ENCODE data around the gene TTI1. TPM values are rescaled to one million over a fixed set of nuclear protein-coding genes. Genes with fewer than 3 reads are reported as not detected.

TTI1 gene
- total RNA-seq, 1 experiment from 2014 or later: 26.9 TPM

- Histone ChIP-seq H3K4me3 (replicated peaks in 1 of 2; ENCODE audit: low read depth in 1 of 2, low read length in 2 of 2) (no peak overlapping the region), H4K20me1 (ENCODE audit: insufficient read depth) (no peaks in the 10 kb centered on the region), H2AFZ (ENCODE audit: low read depth, low read length, poor library complexity, severe bottlenecking) (no peak overlapping the region), H3K9ac (ENCODE audit: low read length) (no peak overlapping the region), H3K79me2 (ENCODE audit: insufficient read depth, low read length) (no peaks in the 10 kb centered on the region), H3K9me3 (ENCODE audit: control insufficient read depth in 1 of 2, insufficient read depth in 1 of 2, low read depth in 1 of 2, low read length in 2 of 2) (no peaks in the 10 kb centered on the region), H3K4me2 (ENCODE audit: low read length) (no peak overlapping the region), H3K27ac (ENCODE audit: low read depth, low read length) (no peak overlapping the region), H3K9me2 (ENCODE audit: insufficient read depth) (no peaks in the 10 kb centered on the region), H3K4me1 (ENCODE audit: control insufficient read depth in 1 of 2, insufficient read depth in 2 of 2, low read length in 2 of 2) (peaks cover 0 to 5% of the 10 kb centered on the region in 2 experiments; a peak in 1 of 4 replicates), H3K27me3 (ENCODE audit: insufficient read depth, low read length) (no peaks in the 10 kb centered on the region), H3K36me3 (ENCODE audit: control insufficient read depth in 1 of 2, insufficient read depth in 2 of 2, low read length in 2 of 2) (no peaks in the 10 kb centered on the region)
- DNase-seq (ENCODE audit: low read depth, low spot score): no peak
- ChIA-PET CTCF (no interaction called here), POLR2A (no interaction called here), RAD21 (ENCODE audit: low non-redundant PET in 1 of 2, low total read pairs in 2 of 2, uncharacterized antibody in 2 of 2, unreplicated experiment in 2 of 2) (no interaction called here)
- TF ChIP-seq ATF3 (IDR thresholded peaks at IDR 0.05) (no peak), SIN3A (IDR thresholded peaks at IDR 0.05; ENCODE audit: low read depth) (no peak), SRF (IDR thresholded peaks at IDR 0.05; ENCODE audit: low read depth) (no peak), CBX3 (IDR thresholded peaks at IDR 0.05; ENCODE audit: low read depth) (no peak), TCF7L2 (IDR thresholded peaks at IDR 0.05; ENCODE audit: borderline replicate concordance, extremely low read depth, insufficient read depth, insufficient read length) (no peak), CEBPB (IDR thresholded peaks at IDR 0.05; ENCODE audit: low read depth) (no peak)
- ATAC-seq: no peak
- intact Hi-C loops (cut with micrococcal nuclease): no loop called here
- BruUV-seq (replicated peaks): no TSS peak
Observed at GRCh38 chr20:37973059-37973910, 60.0 kb downstream of the TTI1 start.

GRCh38 chr20:37972256-37973058 lies 60.8 kb downstream of the TTI1 start:
- no peak overlapping the region for H3K4me2 ChIP-seq (ENCODE audit: low read length)
- RAD21 ChIA-PET (ENCODE audit: low non-redundant PET in 1 of 2, low total read pairs in 2 of 2, uncharacterized antibody in 2 of 2, unreplicated experiment in 2 of 2): no interaction called here
- peaks cover 0 to 5% of the 10 kb centered on the region in 2 experiments; a peak in 1 of 4 replicates for H3K4me1 ChIP-seq (ENCODE audit: control insufficient read depth in 1 of 2, insufficient read depth in 2 of 2, low read length in 2 of 2)
- no TSS peak for BruUV-seq (replicated peaks)
- H3K9me2 ChIP-seq (ENCODE audit: insufficient read depth): no peaks in the 10 kb centered on the region
- H3K4me3 ChIP-seq (replicated peaks in 1 of 2; ENCODE audit: low read depth in 1 of 2, low read length in 2 of 2): no peak overlapping the region
- H3K9me3 ChIP-seq (ENCODE audit: control insufficient read depth in 1 of 2, insufficient read depth in 1 of 2, low read depth in 1 of 2, low read length in 2 of 2): no peaks in the 10 kb centered on the region
- CTCF ChIA-PET: no interaction called here
- ATAC-seq (no peak), DNase-seq (ENCODE audit: low read depth, low spot score) (no peak)
- POLR2A ChIA-PET: no interaction called here
- no peak overlapping the region for H3K9ac ChIP-seq (ENCODE audit: low read length)
- H4K20me1 ChIP-seq (ENCODE audit: insufficient read depth): no peaks in the 10 kb centered on the region
- no peaks in the 10 kb centered on the region for H3K36me3 ChIP-seq (ENCODE audit: control insufficient read depth in 1 of 2, insufficient read depth in 2 of 2, low read length in 2 of 2)
- H3K27ac ChIP-seq (ENCODE audit: low read depth, low read length): no peak overlapping the region
- no peaks in the 10 kb centered on the region for H3K27me3 ChIP-seq (ENCODE audit: insufficient read depth, low read length)
- no peaks in the 10 kb centered on the region for H3K79me2 ChIP-seq (ENCODE audit: insufficient read depth, low read length)
- no peak overlapping the region for H2AFZ ChIP-seq (ENCODE audit: low read depth, low read length, poor library complexity, severe bottlenecking)
- intact Hi-C loops (cut with micrococcal nuclease): no loop called here
- TF ChIP-seq CTCF (IDR thresholded peaks at IDR 0.05 in 2 of 3, conservative IDR thresholded peaks at IDR 0.05 in 1 of 3; ENCODE audit: borderline replicate concordance in 1 of 3, insufficient read depth in 1 of 3, low read depth in 2 of 3, low read length in 2 of 3) (no peak), REST (IDR thresholded peaks at IDR 0.05; ENCODE audit: low read depth) (no peak), EZH2 (IDR thresholded peaks at IDR 0.05) (no peak), POLR2A (IDR thresholded peaks at IDR 0.05; ENCODE audit: borderline replicate concordance, extremely low read depth, insufficient read depth, insufficient read length) (no peak), TCF7L2 (IDR thresholded peaks at IDR 0.05; ENCODE audit: borderline replicate concordance, extremely low read depth, insufficient read depth, insufficient read length) (no peak), RAD21 (IDR thresholded peaks at IDR 0.05; ENCODE audit: low read depth) (no peak), EZH2phosphoT487 (IDR thresholded peaks at IDR 0.05; ENCODE audit: borderline replicate concordance) (no peak), ZFX (IDR thresholded peaks at IDR 0.05) (no peak)
